ENCODE results near the gene MFAP3L.

GRCh38 chr4:170022211-170022610, 4.0 kb downstream of the MFAP3L start:
- TF ChIP-seq EZH2 (IDR thresholded peaks at IDR 0.05; ENCODE audit: low read length, missing control alignments), result no peak
- TF ChIP-seq CTCF (conservative IDR thresholded peaks at IDR 0.05 in 1 of 2, IDR thresholded peaks at IDR 0.05 in 1 of 2; ENCODE audit: low read depth in 1 of 2, low read length in 2 of 2), result no peak

Data from fibroblast of lung (primary cell).